Endodermal cell (in vitro differentiated cells): ENCODE results near the gene RFXANK. TPM values are rescaled to one million over a fixed set of nuclear protein-coding genes. Genes with fewer than 3 reads are reported as not detected.

Source experiments
- DNase-seq: peaks from one replicate; pipeline ENCODE4 v3.0.0-alpha.2; 2017
- H3K27ac ChIP-seq: 2 replicates; pipeline ENCODE4 v1.5.1; 2013; ENCODE audit warnings: mild to moderate bottlenecking, low read depth, low read length, moderate library complexity
- H3K27me3 ChIP-seq: 2 replicates; pipeline ENCODE4 v1.6.1; 2013; ENCODE audit warnings: mild to moderate bottlenecking, low read length, moderate library complexity; ENCODE audit not compliant: insufficient read depth, control insufficient read depth, poor library complexity, severe bottlenecking
- H3K36me3 ChIP-seq: 2 replicates; pipeline ENCODE4 v1.7.0; 2013; ENCODE audit warnings: mild to moderate bottlenecking, low read length, moderate library complexity; ENCODE audit not compliant: control insufficient read depth, insufficient read depth
- H3K4me1 ChIP-seq: one replicate; pipeline ENCODE4 v1.7.0; 2013; ENCODE audit warnings: low read length; ENCODE audit not compliant: control insufficient read depth, insufficient read depth
- H3K4me3 ChIP-seq: 2 replicates; pipeline ENCODE4 v1.5.1; 2013; ENCODE audit warnings: mild to moderate bottlenecking, low read length, moderate library complexity
- H3K9ac ChIP-seq: 2 replicates; pipeline ENCODE4 v1.6.1; 2013; ENCODE audit warnings: mild to moderate bottlenecking, low read length, moderate library complexity; ENCODE audit not compliant: poor library complexity, severe bottlenecking; ENCODE audit errors: extremely low read depth
- H3K9me3 ChIP-seq: 2 replicates; pipeline ENCODE4 v1.6.1; 2013; ENCODE audit warnings: mild to moderate bottlenecking, low read length, moderate library complexity; ENCODE audit not compliant: control insufficient read depth
- H3K27ac Mint-ChIP-seq: 2 replicates; pipeline ENCODE4 v1.8.0; 2020; ENCODE audit warnings: mixed read lengths
- H3K27me3 Mint-ChIP-seq: 2 replicates; pipeline ENCODE4 v1.8.0; 2021; ENCODE audit warnings: mild to moderate bottlenecking, mixed read lengths; ENCODE audit not compliant: insufficient read depth
- H3K36me3 Mint-ChIP-seq: 2 replicates; pipeline ENCODE4 v1.8.0; 2020; ENCODE audit warnings: low read depth, mixed read lengths
- H3K4me1 Mint-ChIP-seq: 2 replicates; pipeline ENCODE4 v1.8.0; 2020; ENCODE audit warnings: mixed read lengths
- H3K4me3 Mint-ChIP-seq: 2 replicates; pipeline ENCODE4 v1.8.0; 2020; ENCODE audit warnings: mild to moderate bottlenecking, moderate library complexity, mixed read lengths
- H3K9me3 Mint-ChIP-seq: 2 replicates; pipeline ENCODE4 v1.8.0; 2020; ENCODE audit warnings: mild to moderate bottlenecking, mixed read lengths
- WGBS, 2 experiments: methylation state at CpG; one replicate each; pipeline versions ENCODE4 v1.1.5 to v1.1.7; 2013; ENCODE audit warnings: missing lambda C conversion rate in 2 of 2, mixed read lengths in 1 of 2; ENCODE audit not compliant: insufficient coverage in 1 of 2, insufficient read length in 1 of 2; 5-methylcytosine and 5-hydroxymethylcytosine counted together
- total RNA-seq, 2 donors: library from RNA; stranded (reverse); fragmentation: NEBNext Ultra II Directional in 1 of 2; extraction: Animal tissue kit (Norgen Biotek cat#: 25700) in 1 of 2; gene quantifications; 2 replicates in 1 of 2; 3 replicates in 1 of 2; pipeline ENCODE4 v1.2.1, GENCODE V29; 2021
- TF ChIP-seq, protein P1 (sequence below): fragments of 200-600 bp; sonication (generic); conservative IDR thresholded peaks from 2 replicates; pipeline ENCODE4 v1.5.0; 2021; ENCODE audit warnings: antibody characterized with exemption, mild to moderate bottlenecking

Gene RFXANK
- total RNA-seq, 2 donors from 2014 or later, result 117 to 122 TPM

DNA sequence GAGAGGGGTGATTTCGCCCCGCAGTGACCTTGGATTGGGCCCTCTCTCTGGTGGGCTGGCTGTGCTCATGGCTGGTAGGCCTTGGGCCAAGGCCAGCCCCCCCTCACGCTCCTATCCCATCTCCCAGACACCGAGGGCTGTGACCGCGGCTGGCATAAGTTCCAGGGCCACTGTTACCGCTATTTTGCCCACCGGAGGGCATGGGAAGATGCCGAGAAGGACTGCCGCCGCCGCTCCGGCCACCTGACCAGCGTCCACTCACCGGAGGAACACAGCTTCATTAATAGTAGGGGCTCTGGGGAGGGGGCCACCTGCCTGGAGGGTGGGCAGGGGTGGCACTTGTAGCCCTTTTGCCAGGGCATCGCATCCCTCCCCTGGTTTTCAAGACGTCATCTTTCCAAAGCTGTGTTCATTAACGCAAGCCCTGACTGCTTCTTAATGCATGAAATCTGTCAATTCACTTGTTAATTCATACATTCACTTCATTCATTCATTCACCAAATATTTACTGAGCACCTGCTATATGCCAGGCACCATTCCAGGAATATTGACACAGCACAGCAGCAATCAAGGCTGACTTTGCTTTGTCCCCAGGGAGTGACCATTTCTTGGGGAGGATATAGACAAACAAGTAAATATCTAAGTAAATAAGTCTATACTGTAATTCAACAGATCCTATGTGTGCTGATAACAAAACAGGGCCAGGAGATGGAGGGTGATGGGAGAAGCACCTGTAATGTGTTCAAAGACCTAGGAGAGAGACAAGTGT is 46.3 kb downstream of the RFXANK start:
- no peak for DNase-seq

DNA sequence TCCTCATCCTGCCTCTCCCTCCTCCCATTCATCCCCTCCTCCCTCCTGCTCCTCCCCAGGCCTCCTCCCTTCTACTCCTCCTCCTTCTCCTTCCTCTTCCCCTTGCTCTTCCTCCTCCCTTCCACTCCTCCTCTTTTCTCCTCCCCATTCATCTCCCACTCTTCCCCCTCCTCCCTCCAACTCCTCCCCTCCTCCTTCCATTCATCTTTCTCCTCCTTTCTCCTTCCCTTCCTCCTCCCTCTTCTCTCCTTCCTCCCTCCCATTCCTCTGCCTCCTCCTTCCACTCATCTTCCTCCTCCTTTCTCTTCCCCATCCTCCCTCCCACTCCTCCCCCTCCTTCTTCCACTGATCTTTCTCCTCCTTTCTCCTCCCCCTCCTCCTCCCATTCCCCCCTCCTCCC is 47.6 kb downstream of the RFXANK start:
- no peaks in the 10 kb centered on the region for H3K36me3 Mint-ChIP-seq
- H3K4me1 Mint-ChIP-seq, result no peaks in the 10 kb centered on the region
- H3K4me1 ChIP-seq, result no peaks in the 10 kb centered on the region
- TF ChIP-seq, protein P1, sequence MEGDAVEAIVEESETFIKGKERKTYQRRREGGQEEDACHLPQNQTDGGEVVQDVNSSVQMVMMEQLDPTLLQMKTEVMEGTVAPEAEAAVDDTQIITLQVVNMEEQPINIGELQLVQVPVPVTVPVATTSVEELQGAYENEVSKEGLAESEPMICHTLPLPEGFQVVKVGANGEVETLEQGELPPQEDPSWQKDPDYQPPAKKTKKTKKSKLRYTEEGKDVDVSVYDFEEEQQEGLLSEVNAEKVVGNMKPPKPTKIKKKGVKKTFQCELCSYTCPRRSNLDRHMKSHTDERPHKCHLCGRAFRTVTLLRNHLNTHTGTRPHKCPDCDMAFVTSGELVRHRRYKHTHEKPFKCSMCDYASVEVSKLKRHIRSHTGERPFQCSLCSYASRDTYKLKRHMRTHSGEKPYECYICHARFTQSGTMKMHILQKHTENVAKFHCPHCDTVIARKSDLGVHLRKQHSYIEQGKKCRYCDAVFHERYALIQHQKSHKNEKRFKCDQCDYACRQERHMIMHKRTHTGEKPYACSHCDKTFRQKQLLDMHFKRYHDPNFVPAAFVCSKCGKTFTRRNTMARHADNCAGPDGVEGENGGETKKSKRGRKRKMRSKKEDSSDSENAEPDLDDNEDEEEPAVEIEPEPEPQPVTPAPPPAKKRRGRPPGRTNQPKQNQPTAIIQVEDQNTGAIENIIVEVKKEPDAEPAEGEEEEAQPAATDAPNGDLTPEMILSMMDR, result no peak
- no peaks in the 10 kb centered on the region for H3K27me3 ChIP-seq
- no peak overlapping the region for H3K9ac ChIP-seq
- H3K4me3 ChIP-seq, result no peak overlapping the region
- H3K36me3 ChIP-seq, result no peaks in the 10 kb centered on the region
- H3K27ac Mint-ChIP-seq, result no peak overlapping the region
- peaks cover 32% of the 10 kb centered on the region for H3K27me3 Mint-ChIP-seq
- peaks cover 12% of the 10 kb centered on the region for H3K9me3 Mint-ChIP-seq
- no peak for DNase-seq
- no peak overlapping the region for H3K4me3 Mint-ChIP-seq
- H3K9me3 ChIP-seq, result peaks cover 8% of the 10 kb centered on the region
- no peak overlapping the region for H3K27ac ChIP-seq

More for the DNA sequence above, 46.3 kb downstream of the RFXANK start:
- Histone ChIP-seq H3K27me3 (no peaks in the 10 kb centered on the region), H3K36me3 (no peaks in the 10 kb centered on the region), H3K27ac (no peak overlapping the region), H3K9me3 (peaks cover 19% of the 10 kb centered on the region), H3K9ac (no peak overlapping the region), H3K4me3 (no peak overlapping the region), H3K4me1 (no peaks in the 10 kb centered on the region)
- Mint-ChIP-seq H3K36me3 (no peaks in the 10 kb centered on the region), H3K27ac (no peak overlapping the region), H3K27me3 (peaks cover 37% of the 10 kb centered on the region), H3K4me1 (no peaks in the 10 kb centered on the region), H3K9me3 (peaks cover 26% of the 10 kb centered on the region), H3K4me3 (no peak overlapping the region)
- TF ChIP-seq, protein P1, result no peak
- WGBS, 2 experiments, result 83 to 90% methylated on average over 5 to 18 of the region's 18 CpGs

DNA sequence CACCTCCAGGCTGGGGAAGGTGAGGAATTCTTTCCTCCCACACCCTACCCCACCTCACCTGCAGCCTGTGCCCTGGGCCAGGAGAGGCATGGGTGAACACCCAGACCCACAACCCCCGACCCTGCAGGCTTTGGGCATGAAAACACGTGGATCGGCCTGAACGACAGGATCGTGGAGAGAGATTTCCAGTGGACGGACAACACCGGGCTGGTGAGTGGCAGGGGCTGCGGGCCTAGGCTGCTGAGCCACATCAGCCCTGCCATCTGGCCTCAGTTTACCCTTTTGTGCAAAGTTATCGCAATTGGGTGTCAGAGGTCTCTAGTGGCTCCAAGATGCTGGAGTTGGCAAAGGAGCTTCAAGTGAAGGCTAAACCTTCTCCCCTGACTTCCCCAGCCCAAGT is 48.4 kb downstream of the RFXANK start:
- Mint-ChIP-seq H3K27me3 (peaks cover 34% of the 10 kb centered on the region), H3K36me3 (no peaks in the 10 kb centered on the region)
- 84 to 88% methylated on average over 9 of the region's 9 CpGs for WGBS, 2 experiments

More for the DNA sequence above, 48.4 kb downstream of the RFXANK start:
- H3K36me3 ChIP-seq, result no peaks in the 10 kb centered on the region
- no peak for DNase-seq
- peaks cover 9% of the 10 kb centered on the region for H3K9me3 Mint-ChIP-seq
- no peak overlapping the region for H3K27ac ChIP-seq
- no peaks in the 10 kb centered on the region for H3K4me1 ChIP-seq
- peaks cover 5% of the 10 kb centered on the region for H3K9me3 ChIP-seq
- no peaks in the 10 kb centered on the region for H3K4me1 Mint-ChIP-seq
- TF ChIP-seq, protein P1, result no peak
- H3K27ac Mint-ChIP-seq, result no peak overlapping the region
- H3K9ac ChIP-seq, result no peak overlapping the region
- no peak overlapping the region for H3K4me3 ChIP-seq
- H3K27me3 ChIP-seq, result no peaks in the 10 kb centered on the region
- no peak overlapping the region for H3K4me3 Mint-ChIP-seq
